OCI-M2 (cell line): ENCODE results near the gene SYTL1.

ENCODE experiments used
- DNase-seq: peaks from one replicate; lab custom pipeline; 2025; ENCODE audit not compliant: unreplicated experiment; lab: John Stamatoyannopoulos, UW

Gene SYTL1

GRCh38 chr1:27346991-27347624 is 5.3 kb downstream of the SYTL1 start:
- DNase-seq: no peak

GRCh38 chr1:27348861-27349783 is 7.3 kb downstream of the SYTL1 start:
- no peak for DNase-seq

- DNase-seq: no peak
Measured at GRCh38 chr1:27349784-27350662, 8.2 kb downstream of the SYTL1 start.

- no peak for DNase-seq
Measured at GRCh38 chr1:27350663-27351540, 9.1 kb downstream of the SYTL1 start.

- DNase-seq: no peak
Measured at GRCh38 chr1:27351541-27352107, 9.8 kb downstream of the SYTL1 start.

- no peak for DNase-seq
Measured at GRCh38 chr1:27353166-27353565, 11.3 kb downstream of the SYTL1 start.

- DNase-seq: no peak
Measured at GRCh38 chr1:27353629-27354028, 11.8 kb downstream of the SYTL1 start.

GRCh38 chr1:27355683-27356082 is 13.9 kb downstream of the SYTL1 start:
- no peak for DNase-seq

GRCh38 chr1:27356277-27356618 is 14.4 kb downstream of the SYTL1 start:
- no peak for DNase-seq

- DNase-seq: no peak
Measured at GRCh38 chr1:27356619-27357280, 14.9 kb downstream of the SYTL1 start.

GRCh38 chr1:27357281-27358037 is 15.6 kb downstream of the SYTL1 start:
- no peak for DNase-seq

- DNase-seq: no peak
Measured at GRCh38 chr1:27358038-27358927, 16.5 kb downstream of the SYTL1 start.

- DNase-seq: no peak
Measured at GRCh38 chr1:27358928-27359313, 17.1 kb downstream of the SYTL1 start.

GRCh38 chr1:27359822-27360158 is 18.0 kb downstream of the SYTL1 start:
- DNase-seq: no peak

GRCh38 chr1:27360159-27361043 is 18.6 kb downstream of the SYTL1 start:
- no peak for DNase-seq

GRCh38 chr1:27361044-27361402 is 19.2 kb downstream of the SYTL1 start:
- DNase-seq: no peak

- DNase-seq: no peak
Measured at GRCh38 chr1:27361553-27361952, 19.7 kb downstream of the SYTL1 start.
